ENCODE data around the gene ATP1A3. TPM values are rescaled to one million over a fixed set of nuclear protein-coding genes. Genes with fewer than 3 reads are reported as not detected.

The ATP1A3 gene
- total RNA-seq, 1 experiment from 2014 or later, result 34.2 TPM

GRCh38 chr19:41967054-41967783 is 26.8 kb downstream of the ATP1A3 start:
- CTCF ChIA-PET, result no interaction called here
- POLR2A ChIA-PET, result no interaction called here
- DNase-seq (ENCODE audit: low spot score), result no peak
- TF ChIP-seq ZNF138 (CRISPR knock-in tag; conservative IDR thresholded peaks at IDR 0.05), result no peak
- no peak for TF ChIP-seq CREB1 (CRISPR knock-in tag; IDR thresholded peaks at IDR 0.05)
- TF ChIP-seq STAT6 (CRISPR knock-in tag; conservative IDR thresholded peaks at IDR 0.05; ENCODE audit: low read depth), result no peak
- TF ChIP-seq RELA (CRISPR knock-in tag; IDR thresholded peaks at IDR 0.05; ENCODE audit: borderline replicate concordance), result no peak
- no peak overlapping the region for H3K4me3 Mint-ChIP-seq
- no peaks in the 10 kb centered on the region for H3K4me1 Mint-ChIP-seq
- H3K27me3 Mint-ChIP-seq (ENCODE audit: low read depth), result no peaks in the 10 kb centered on the region
- no peaks in the 10 kb centered on the region for H3K9me3 Mint-ChIP-seq
- H3K36me3 Mint-ChIP-seq, result peaks cover 8% of the 10 kb centered on the region
- H3K27ac Mint-ChIP-seq, result peak overlapping the region; percentile 42
- ATAC-seq, result no peak; the same call in 1 of the 2 replicates

GRCh38 chr19:41965106-41965505 is 28.9 kb downstream of the ATP1A3 start:
- H3K27me3 Mint-ChIP-seq (ENCODE audit: low read depth), result no peaks in the 10 kb centered on the region
- no peaks in the 10 kb centered on the region for H3K9me3 Mint-ChIP-seq
- H3K4me1 Mint-ChIP-seq, result no peaks in the 10 kb centered on the region; the same call in 1 of the 2 replicates
- H3K4me3 Mint-ChIP-seq, result no peak overlapping the region
- ChIA-PET CTCF (interaction anchor here (0.6 to 2.2 kb wide), 4 partner anchors 58 to 212 kb away, joined by 3 to 8 read pairs (median 4); no protein-coding TSS in a partner anchor), POLR2A (no interaction called here)
- DNase-seq (ENCODE audit: low spot score) (no peak), ATAC-seq (no peak)
- peaks cover 3% of the 10 kb centered on the region; the same call in 1 of the 2 replicates for H3K36me3 Mint-ChIP-seq
- H3K27ac Mint-ChIP-seq, result no peak overlapping the region
- TF ChIP-seq, protein P1, sequence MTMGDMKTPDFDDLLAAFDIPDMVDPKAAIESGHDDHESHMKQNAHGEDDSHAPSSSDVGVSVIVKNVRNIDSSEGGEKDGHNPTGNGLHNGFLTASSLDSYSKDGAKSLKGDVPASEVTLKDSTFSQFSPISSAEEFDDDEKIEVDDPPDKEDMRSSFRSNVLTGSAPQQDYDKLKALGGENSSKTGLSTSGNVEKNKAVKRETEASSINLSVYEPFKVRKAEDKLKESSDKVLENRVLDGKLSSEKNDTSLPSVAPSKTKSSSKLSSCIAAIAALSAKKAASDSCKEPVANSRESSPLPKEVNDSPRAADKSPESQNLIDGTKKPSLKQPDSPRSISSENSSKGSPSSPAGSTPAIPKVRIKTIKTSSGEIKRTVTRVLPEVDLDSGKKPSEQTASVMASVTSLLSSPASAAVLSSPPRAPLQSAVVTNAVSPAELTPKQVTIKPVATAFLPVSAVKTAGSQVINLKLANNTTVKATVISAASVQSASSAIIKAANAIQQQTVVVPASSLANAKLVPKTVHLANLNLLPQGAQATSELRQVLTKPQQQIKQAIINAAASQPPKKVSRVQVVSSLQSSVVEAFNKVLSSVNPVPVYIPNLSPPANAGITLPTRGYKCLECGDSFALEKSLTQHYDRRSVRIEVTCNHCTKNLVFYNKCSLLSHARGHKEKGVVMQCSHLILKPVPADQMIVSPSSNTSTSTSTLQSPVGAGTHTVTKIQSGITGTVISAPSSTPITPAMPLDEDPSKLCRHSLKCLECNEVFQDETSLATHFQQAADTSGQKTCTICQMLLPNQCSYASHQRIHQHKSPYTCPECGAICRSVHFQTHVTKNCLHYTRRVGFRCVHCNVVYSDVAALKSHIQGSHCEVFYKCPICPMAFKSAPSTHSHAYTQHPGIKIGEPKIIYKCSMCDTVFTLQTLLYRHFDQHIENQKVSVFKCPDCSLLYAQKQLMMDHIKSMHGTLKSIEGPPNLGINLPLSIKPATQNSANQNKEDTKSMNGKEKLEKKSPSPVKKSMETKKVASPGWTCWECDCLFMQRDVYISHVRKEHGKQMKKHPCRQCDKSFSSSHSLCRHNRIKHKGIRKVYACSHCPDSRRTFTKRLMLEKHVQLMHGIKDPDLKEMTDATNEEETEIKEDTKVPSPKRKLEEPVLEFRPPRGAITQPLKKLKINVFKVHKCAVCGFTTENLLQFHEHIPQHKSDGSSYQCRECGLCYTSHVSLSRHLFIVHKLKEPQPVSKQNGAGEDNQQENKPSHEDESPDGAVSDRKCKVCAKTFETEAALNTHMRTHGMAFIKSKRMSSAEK (CRISPR knock-in tag; IDR thresholded peaks at IDR 0.05; ENCODE audit: borderline replicate concordance), result no peak
- no peak for TF ChIP-seq IRF2 (CRISPR knock-in tag; IDR thresholded peaks at IDR 0.05; ENCODE audit: borderline replicate concordance, low read depth)
- TF ChIP-seq FOXK1 (CRISPR knock-in tag; IDR thresholded peaks at IDR 0.05), result no peak
- TF ChIP-seq NR1H2 (CRISPR knock-in tag; IDR thresholded peaks at IDR 0.05), result no peak
- no peak for TF ChIP-seq CREM (CRISPR knock-in tag; IDR thresholded peaks at IDR 0.05)
- TF ChIP-seq, protein P2, sequence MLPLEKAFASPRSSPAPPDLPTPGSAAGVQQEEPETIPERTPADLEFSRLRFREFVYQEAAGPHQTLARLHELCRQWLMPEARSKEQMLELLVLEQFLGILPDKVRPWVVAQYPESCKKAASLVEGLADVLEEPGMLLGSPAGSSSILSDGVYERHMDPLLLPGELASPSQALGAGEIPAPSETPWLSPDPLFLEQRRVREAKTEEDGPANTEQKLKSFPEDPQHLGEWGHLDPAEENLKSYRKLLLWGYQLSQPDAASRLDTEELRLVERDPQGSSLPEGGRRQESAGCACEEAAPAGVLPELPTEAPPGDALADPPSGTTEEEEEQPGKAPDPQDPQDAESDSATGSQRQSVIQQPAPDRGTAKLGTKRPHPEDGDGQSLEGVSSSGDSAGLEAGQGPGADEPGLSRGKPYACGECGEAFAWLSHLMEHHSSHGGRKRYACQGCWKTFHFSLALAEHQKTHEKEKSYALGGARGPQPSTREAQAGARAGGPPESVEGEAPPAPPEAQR (CRISPR knock-in tag; IDR thresholded peaks at IDR 0.05), result no peak
- no peak for TF ChIP-seq OVOL2 (CRISPR knock-in tag; IDR thresholded peaks at IDR 0.05; ENCODE audit: borderline replicate concordance)
- no peak for TF ChIP-seq ZNF425 (CRISPR knock-in tag; conservative IDR thresholded peaks at IDR 0.05)
- no peak for TF ChIP-seq E2F1 (CRISPR knock-in tag; IDR thresholded peaks at IDR 0.05)
- no peak for TF ChIP-seq NFATC4 (CRISPR knock-in tag; IDR thresholded peaks at IDR 0.05)
- TF ChIP-seq, protein P3, sequence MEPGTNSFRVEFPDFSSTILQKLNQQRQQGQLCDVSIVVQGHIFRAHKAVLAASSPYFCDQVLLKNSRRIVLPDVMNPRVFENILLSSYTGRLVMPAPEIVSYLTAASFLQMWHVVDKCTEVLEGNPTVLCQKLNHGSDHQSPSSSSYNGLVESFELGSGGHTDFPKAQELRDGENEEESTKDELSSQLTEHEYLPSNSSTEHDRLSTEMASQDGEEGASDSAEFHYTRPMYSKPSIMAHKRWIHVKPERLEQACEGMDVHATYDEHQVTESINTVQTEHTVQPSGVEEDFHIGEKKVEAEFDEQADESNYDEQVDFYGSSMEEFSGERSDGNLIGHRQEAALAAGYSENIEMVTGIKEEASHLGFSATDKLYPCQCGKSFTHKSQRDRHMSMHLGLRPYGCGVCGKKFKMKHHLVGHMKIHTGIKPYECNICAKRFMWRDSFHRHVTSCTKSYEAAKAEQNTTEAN (CRISPR knock-in tag; IDR thresholded peaks at IDR 0.05), result no peak
- TF ChIP-seq STAT6 (CRISPR knock-in tag; conservative IDR thresholded peaks at IDR 0.05; ENCODE audit: low read depth), result no peak

Data from WTC11 (cell line).